Left ventricle myocardium inferior (tissue), 1 donor: ENCODE results near the gene LHB. TPM values are rescaled to one million over a fixed set of nuclear protein-coding genes. Genes with fewer than 3 reads are reported as not detected.

Source experiments
- DNase-seq: peaks from one replicate; pipeline ENCODE4 v3.0.0-alpha.2; 2020
- H3K27ac ChIP-seq: fragments of 200-600 bp; replicated peaks from 2 replicates; pipeline ENCODE4 v1.8.0; 2021
- H3K27me3 ChIP-seq: fragments of 200-600 bp; 2 replicates; pipeline ENCODE4 v1.8.0; 2021; ENCODE audit warnings: low read depth
- H3K36me3 ChIP-seq: fragments of 200-600 bp; 2 replicates; pipeline ENCODE4 v1.8.0; 2021
- H3K4me1 ChIP-seq: fragments of 200-600 bp; 2 replicates; pipeline ENCODE4 v1.8.0; 2021
- H3K4me3 ChIP-seq: fragments of 200-600 bp; 2 replicates; pipeline ENCODE4 v1.8.0; 2021; ENCODE audit warnings: mild to moderate bottlenecking, moderate library complexity
- H3K9me3 ChIP-seq: fragments of 200-600 bp; replicated peaks from 2 replicates; pipeline ENCODE4 v1.8.0; 2021
- CTCF ChIP-seq: fragments of 200-600 bp; IDR thresholded peaks from 2 replicates; pipeline ENCODE4 v1.8.0; 2021; ENCODE audit warnings: antibody characterized with exemption, mild to moderate bottlenecking, borderline replicate concordance
- intact Hi-C: fragments of 100-400 bp; cut with micrococcal nuclease; formaldehyde crosslinking; loops from one replicate; pipeline ENCODE4 v1.11.0; 2022
- total RNA-seq: library from RNA; stranded (reverse); fragmentation: NEBNext Ultra II Directional; extraction: Animal tissue kit (Norgen Biotek cat#: 25700); gene quantifications from one replicate; pipeline ENCODE4 v1.2.1, GENCODE V29; 2021
- donor health status: DM: no; HTN: yes; CAD: no; lungs with severe emphysema.

LHB gene
- total RNA-seq, 1 donor from 2014 or later, result not detected

GRCh38 chr19:48999481-49000325, 17.2 kb downstream of the LHB start:
- H3K4me3 ChIP-seq, result no peak overlapping the region
- intact Hi-C loops, result no loop called here
- H3K9me3 ChIP-seq, result no peaks in the 10 kb centered on the region
- peaks cover 32% of the 10 kb centered on the region for H3K36me3 ChIP-seq
- TF ChIP-seq CTCF, result peak; percentile 69
- no peak overlapping the region for H3K27ac ChIP-seq
- H3K4me1 ChIP-seq, result peaks cover 6% of the 10 kb centered on the region
- peak; percentile 38 for DNase-seq
- H3K27me3 ChIP-seq, result no peaks in the 10 kb centered on the region

GRCh38 chr19:48997972-48998371, 18.9 kb downstream of the LHB start:
- DNase-seq, result no peak
- peak; percentile 51 for TF ChIP-seq CTCF
- H3K4me3 ChIP-seq, result no peak overlapping the region
- intact Hi-C loops, result no loop called here
- H3K9me3 ChIP-seq, result no peaks in the 10 kb centered on the region
- peaks cover 17% of the 10 kb centered on the region for H3K4me1 ChIP-seq
- peaks cover 14% of the 10 kb centered on the region for H3K36me3 ChIP-seq
- H3K27me3 ChIP-seq, result no peaks in the 10 kb centered on the region
- H3K27ac ChIP-seq, result no peak overlapping the region

- Histone ChIP-seq H3K36me3 (peaks cover 4% of the 10 kb centered on the region), H3K4me1 (peaks cover 57% of the 10 kb centered on the region), H3K27ac (peak overlapping the region; percentile 91), H3K9me3 (no peaks in the 10 kb centered on the region), H3K27me3 (no peaks in the 10 kb centered on the region), H3K4me3 (peak overlapping the region; percentile 72)
- TF ChIP-seq CTCF, result no peak
- DNase-seq, result no peak
- intact Hi-C loops, result no loop called here
Observed at GRCh38 chr19:48994035-48994386, 22.9 kb downstream of the LHB start.

- Histone ChIP-seq H3K27me3 (no peaks in the 10 kb centered on the region), H3K27ac (peak within 1 kb of the TSS; percentile 91), H3K4me1 (peaks cover 59% of the 10 kb centered on the region), H3K9me3 (no peaks in the 10 kb centered on the region), H3K36me3 (peaks cover 10% of the 10 kb centered on the region), H3K4me3 (peak within 1 kb of the TSS; percentile 72)
- peak; percentile 100 for DNase-seq
- intact Hi-C loops, result no loop called here
- TF ChIP-seq CTCF, result peak; percentile 99
Observed at GRCh38 chr19:48993175-48994034, 23.5 kb downstream of the LHB start, which contains the start of the genes GYS1 and RUVBL2. Gene GYS1 (minus strand): TSS chr19:48993309. CDS start chr19:48993112, 197 bp downstream. Gene RUVBL2 (plus strand): TSS chr19:48993887. CDS start chr19:48993912, 25 bp downstream.

GRCh38 chr19:48992581-48993174, 24.2 kb downstream of the LHB start:
- Histone ChIP-seq H3K9me3 (no peaks in the 10 kb centered on the region), H3K4me3 (peak overlapping the region; percentile 72), H3K4me1 (peaks cover 64% of the 10 kb centered on the region), H3K27ac (peak overlapping the region; percentile 91), H3K36me3 (peaks cover 16% of the 10 kb centered on the region), H3K27me3 (no peaks in the 10 kb centered on the region)
- no peak for DNase-seq
- no peak for TF ChIP-seq CTCF
- intact Hi-C loops, result no loop called here
